CD14-positive monocyte (primary cell): Measurements from ENCODE around the gene COL4A4. TPM values are rescaled to one million over a fixed set of nuclear protein-coding genes. Genes with fewer than 3 reads are reported as not detected.

Experiments
- DNase-seq, 3 donors: peaks; one replicate each; pipeline ENCODE4 v3.0.0-alpha.2; 2011 to 2022
- H2AFZ ChIP-seq: 2 replicates; pipeline ENCODE4 v1.6.0; 2012; ENCODE audit warnings: mild to moderate bottlenecking, low read depth, low read length, inconsistent platforms; ENCODE audit not compliant: insufficient read depth, poor library complexity, severe bottlenecking
- H3K27ac ChIP-seq, 2 donors: 1 replicate in 1 of 2; 2 replicates in 1 of 2; pipeline ENCODE4 v1.5.1; 2012 to 2013; ENCODE audit warnings: low read length in 2 of 2, control low read depth in 1 of 2, inconsistent platforms in 1 of 2, low read depth in 1 of 2, mild to moderate bottlenecking in 1 of 2
- H3K27me3 ChIP-seq, 2 donors: one replicate each; pipeline versions ENCODE4 v1.6.0 to v1.6.1; 2011 to 2013; ENCODE audit warnings: low read length in 2 of 2; ENCODE audit not compliant: control insufficient read depth in 2 of 2, insufficient read depth in 2 of 2
- H3K36me3 ChIP-seq, 2 donors: replicated peaks in 1 of 2; 1 replicate in 1 of 2; 2 replicates in 1 of 2; pipeline versions ENCODE4 v1.5.1 to v1.6.1; 2012 to 2013; ENCODE audit warnings: low read length in 2 of 2, control low read depth in 1 of 2, inconsistent platforms in 1 of 2, mild to moderate bottlenecking in 1 of 2; ENCODE audit not compliant: insufficient read depth in 2 of 2, control insufficient read depth in 1 of 2
- H3K4me1 ChIP-seq, 2 donors: 1 replicate in 1 of 2; 2 replicates in 1 of 2; pipeline versions ENCODE4 v1.5.1 to v1.6.1; 2012 to 2013; ENCODE audit warnings: low read length in 2 of 2, control low read depth in 1 of 2, inconsistent platforms in 1 of 2, mild to moderate bottlenecking in 1 of 2, moderate library complexity in 1 of 2; ENCODE audit not compliant: insufficient read depth in 2 of 2, control insufficient read depth in 1 of 2
- H3K4me2 ChIP-seq: replicated peaks from 2 replicates; pipeline ENCODE3; 2012; ENCODE audit warnings: low read length, moderate library complexity, mild to moderate bottlenecking; ENCODE audit not compliant: poor library complexity, severe bottlenecking; ENCODE audit errors: extremely low read depth
- H3K4me3 ChIP-seq, 3 experiments: fragments of 200-600 bp in 1 of 3; sonication (generic) in 1 of 3; replicated peaks in 1 of 3; 1 replicate in 2 of 3; 2 replicates in 1 of 3; pipeline ENCODE4 v1.5.1; 2011 to 2013; ENCODE audit warnings: low read length in 3 of 3, mild to moderate bottlenecking in 3 of 3, control low read depth in 2 of 3, low read depth in 2 of 3, inconsistent platforms in 1 of 3, moderate library complexity in 1 of 3
- H3K79me2 ChIP-seq: 2 replicates; pipeline ENCODE4 v1.6.0; 2012; ENCODE audit warnings: mild to moderate bottlenecking, control low read depth, inconsistent platforms, low read length, moderate library complexity; ENCODE audit not compliant: insufficient read depth
- H3K9ac ChIP-seq: 2 replicates; pipeline ENCODE4 v1.6.0; 2017; ENCODE audit warnings: low read length, mild to moderate bottlenecking; ENCODE audit not compliant: insufficient read depth, poor library complexity, severe bottlenecking
- H3K9me3 ChIP-seq, 2 donors: replicated peaks in 1 of 2; 1 replicate in 1 of 2; 2 replicates in 1 of 2; pipeline versions ENCODE4 v1.5.1 to v1.6.1; 2012 to 2013; ENCODE audit warnings: low read length in 2 of 2, control low read depth in 1 of 2; ENCODE audit not compliant: control insufficient read depth in 1 of 2, insufficient read depth in 1 of 2
- H4K20me1 ChIP-seq: 2 replicates; pipeline ENCODE4 v1.6.0; 2012; ENCODE audit warnings: mild to moderate bottlenecking, low read length, control low read depth, moderate library complexity; ENCODE audit not compliant: insufficient read depth
- H3K27ac Mint-ChIP-seq, 7 donors: one replicate each; pipeline ENCODE4 v1.8.0; 2020; ENCODE audit warnings: mild to moderate bottlenecking in 7 of 7, mixed read lengths in 7 of 7, moderate library complexity in 6 of 7, inconsistent platforms in 2 of 7
- H3K27me3 Mint-ChIP-seq, 3 donors: one replicate each; pipeline ENCODE4 v1.8.0; 2021 to 2022; ENCODE audit warnings: low read depth in 3 of 3, mild to moderate bottlenecking in 3 of 3, mixed read lengths in 3 of 3, moderate library complexity in 3 of 3, inconsistent platforms in 1 of 3
- H3K36me3 Mint-ChIP-seq, 2 donors: one replicate each; pipeline ENCODE4 v1.8.0; 2020; ENCODE audit warnings: mixed read lengths in 2 of 2, inconsistent platforms in 1 of 2, mild to moderate bottlenecking in 1 of 2
- H3K4me1 Mint-ChIP-seq: one replicate; pipeline ENCODE4 v1.8.0; 2020; ENCODE audit warnings: mild to moderate bottlenecking, mixed read lengths
- H3K4me3 Mint-ChIP-seq, 2 donors: one replicate each; pipeline ENCODE4 v1.8.0; 2020; ENCODE audit warnings: mild to moderate bottlenecking in 2 of 2, mixed read lengths in 2 of 2, moderate library complexity in 1 of 2
- H3K9me3 Mint-ChIP-seq, 7 donors: one replicate each; pipeline ENCODE4 v1.8.0; 2020 to 2022; ENCODE audit warnings: mixed read lengths in 7 of 7, mild to moderate bottlenecking in 6 of 7, moderate library complexity in 6 of 7, inconsistent platforms in 2 of 7
- CTCF ChIP-seq: fragments of 200-600 bp; IDR thresholded peaks from one replicate; pipeline ENCODE4 v1.8.0; 2022; ENCODE audit warnings: antibody characterized with exemption, mild to moderate bottlenecking
- WGBS: methylation state at CpG from one replicate; pipeline ENCODE4 v1.1.5; 2013; ENCODE audit warnings: missing lambda C conversion rate; ENCODE audit not compliant: insufficient coverage; 5-methylcytosine and 5-hydroxymethylcytosine counted together
- intact Hi-C, 2 donors: fragments of 100-400 bp; cut with micrococcal nuclease; formaldehyde crosslinking; loops; one replicate each; pipeline versions ENCODE4 v1.15.0 to v1.15.1; 2023
- polyA plus RNA-seq, 3 donors: library from polyadenylated mRNA; depleted of rRNA in 1 of 3; unstranded in 2 of 3; stranded (reverse) in 1 of 3; fragments of 300-500 nt in 2 of 3; fragments of >200 nt in 1 of 3; fragmentation: Illumina TruSeq in 2 of 3; gene quantifications; 1 replicate in 2 of 3; 2 replicates in 1 of 3; pipeline ENCODE4 v1.2.3, GENCODE V29; 2012 to 2021

Gene COL4A4
- polyA plus RNA-seq, 3 donors = 0.03 TPM; not detected in 2

GRCh38 chr2:227013330-227013729 lies 150.7 kb downstream of the COL4A4 start:
- H3K27me3 Mint-ChIP-seq = peaks cover 6 to 12% (median 8%) of the 10 kb centered on the region in 3 donors
- H3K9ac ChIP-seq = no peak overlapping the region
- no peaks in the 10 kb centered on the region for H3K36me3 Mint-ChIP-seq
- no peaks in the 10 kb centered on the region for H3K9me3 ChIP-seq
- no peaks in the 10 kb centered on the region for H4K20me1 ChIP-seq
- no peaks in the 10 kb centered on the region for H3K4me1 ChIP-seq
- H3K4me2 ChIP-seq = no peak overlapping the region
- DNase-seq = no peak
- H3K27ac Mint-ChIP-seq = no peak overlapping the region
- no peaks in the 10 kb centered on the region for H3K36me3 ChIP-seq
- 94% methylated on average over 5 of the region's 9 CpGs for WGBS
- H2AFZ ChIP-seq = no peak overlapping the region
- no peak overlapping the region for H3K27ac ChIP-seq
- intact Hi-C loops = no loop called here
- H3K4me3 ChIP-seq = no peak overlapping the region
- H3K27me3 ChIP-seq = no peaks in the 10 kb centered on the region
- peak overlapping the region in 1 of 2 donors; percentile 2 for H3K4me3 Mint-ChIP-seq
- no peaks in the 10 kb centered on the region for H3K79me2 ChIP-seq
- no peaks in the 10 kb centered on the region for H3K4me1 Mint-ChIP-seq
- peaks cover 0 to 3% (median 0%) of the 10 kb centered on the region in 7 donors for H3K9me3 Mint-ChIP-seq
- TF ChIP-seq CTCF = no peak

- no peaks in the 10 kb centered on the region for H3K27me3 ChIP-seq
- TF ChIP-seq CTCF = no peak
- H4K20me1 ChIP-seq = no peaks in the 10 kb centered on the region
- no peak overlapping the region for H3K9ac ChIP-seq
- H3K9me3 ChIP-seq = no peaks in the 10 kb centered on the region
- H3K4me2 ChIP-seq = no peak overlapping the region
- Mint-ChIP-seq H3K9me3 (peaks cover 0 to 6% (median 0%) of the 10 kb centered on the region in 7 donors), H3K27ac (no peak overlapping the region), H3K36me3 (no peaks in the 10 kb centered on the region), H3K4me3 (no peak overlapping the region), H3K4me1 (no peaks in the 10 kb centered on the region), H3K27me3 (peaks cover 6 to 8% (median 7%) of the 10 kb centered on the region in 3 donors)
- no peak overlapping the region for H3K27ac ChIP-seq
- no peak overlapping the region for H3K4me3 ChIP-seq
- intact Hi-C loops = no loop called here
- WGBS = 83% methylated on average over 2 of the region's 3 CpGs
- H3K79me2 ChIP-seq = no peaks in the 10 kb centered on the region
- H2AFZ ChIP-seq = no peak overlapping the region
- no peaks in the 10 kb centered on the region for H3K36me3 ChIP-seq
- DNase-seq = no peak
- H3K4me1 ChIP-seq = no peaks in the 10 kb centered on the region
Measured at GRCh38 chr2:227010433-227010832, 153.6 kb downstream of the COL4A4 start.
